OCI-LY1 (cell line): ENCODE measurements around the gene SLC6A3.

Experiments used
- EZH2 ChIP-seq: fragments of 200-600 bp; sonication (generic), shearing (Covaris generic); IDR thresholded peaks from 2 replicates; pipeline ENCODE4 v1.8.0; 2017; ENCODE audit warnings: borderline replicate concordance, mixed run types, mild to moderate bottlenecking, antibody characterized with exemption, low read length, moderate library complexity, mixed read lengths
- TF ChIP-seq, protein P1 (sequence below): fragments of 200-600 bp; sonication (generic), shearing (Covaris generic); IDR thresholded peaks from 2 replicates; pipeline ENCODE4 v1.5.1; 2017; ENCODE audit warnings: mild to moderate bottlenecking, antibody characterized with exemption, low read length, moderate library complexity, mixed read lengths

DNA sequence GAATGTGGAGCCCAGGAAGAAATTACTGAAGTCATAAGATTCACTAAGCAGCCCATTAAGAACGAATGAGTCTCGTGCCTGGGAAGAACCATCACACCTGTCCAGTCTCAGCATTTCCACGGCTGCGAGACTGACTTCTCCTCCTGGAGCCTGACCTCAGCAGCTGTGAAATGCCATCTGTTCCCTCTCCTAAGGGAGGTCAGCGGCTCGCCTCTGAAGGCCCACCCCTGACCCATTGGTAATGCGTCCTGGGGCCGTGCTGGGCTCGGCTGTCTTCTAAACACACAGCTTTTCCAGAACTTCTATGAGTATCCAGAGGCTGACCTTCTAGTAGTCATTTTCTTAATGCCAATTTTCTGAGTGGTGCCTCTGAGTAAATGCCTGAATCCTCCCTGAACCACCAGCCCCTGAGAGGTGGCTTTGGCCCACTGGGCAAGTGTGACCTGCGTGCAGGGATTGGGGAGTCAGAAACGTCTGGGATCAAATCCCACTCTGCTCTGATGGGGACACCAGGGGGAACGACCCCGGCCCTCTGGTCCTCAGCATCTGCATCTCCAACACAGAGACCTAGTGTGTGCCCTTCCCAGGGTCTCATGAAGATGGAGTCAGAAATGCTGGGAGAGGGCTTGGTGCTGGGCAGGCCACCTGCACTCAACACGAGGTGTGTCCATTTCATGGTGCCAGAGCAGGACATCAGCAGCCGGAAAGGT is 5.7 kb downstream of the SLC6A3 start:
- TF ChIP-seq, protein P1, sequence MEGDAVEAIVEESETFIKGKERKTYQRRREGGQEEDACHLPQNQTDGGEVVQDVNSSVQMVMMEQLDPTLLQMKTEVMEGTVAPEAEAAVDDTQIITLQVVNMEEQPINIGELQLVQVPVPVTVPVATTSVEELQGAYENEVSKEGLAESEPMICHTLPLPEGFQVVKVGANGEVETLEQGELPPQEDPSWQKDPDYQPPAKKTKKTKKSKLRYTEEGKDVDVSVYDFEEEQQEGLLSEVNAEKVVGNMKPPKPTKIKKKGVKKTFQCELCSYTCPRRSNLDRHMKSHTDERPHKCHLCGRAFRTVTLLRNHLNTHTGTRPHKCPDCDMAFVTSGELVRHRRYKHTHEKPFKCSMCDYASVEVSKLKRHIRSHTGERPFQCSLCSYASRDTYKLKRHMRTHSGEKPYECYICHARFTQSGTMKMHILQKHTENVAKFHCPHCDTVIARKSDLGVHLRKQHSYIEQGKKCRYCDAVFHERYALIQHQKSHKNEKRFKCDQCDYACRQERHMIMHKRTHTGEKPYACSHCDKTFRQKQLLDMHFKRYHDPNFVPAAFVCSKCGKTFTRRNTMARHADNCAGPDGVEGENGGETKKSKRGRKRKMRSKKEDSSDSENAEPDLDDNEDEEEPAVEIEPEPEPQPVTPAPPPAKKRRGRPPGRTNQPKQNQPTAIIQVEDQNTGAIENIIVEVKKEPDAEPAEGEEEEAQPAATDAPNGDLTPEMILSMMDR: no peak
- TF ChIP-seq EZH2: no peak
